ENCODE results near the gene SP3.

GRCh38 chr2:173874894-173875237 lies 90.3 kb downstream of the SP3 start:
- TF ChIP-seq CTCF (IDR thresholded peaks at IDR 0.05) = no peak
- no peak for TF ChIP-seq POLR2A (IDR thresholded peaks at IDR 0.05)
- no peak for TF ChIP-seq POLR2AphosphoS5 (IDR thresholded peaks at IDR 0.05)
- no peak for TF ChIP-seq EP300 (IDR thresholded peaks at IDR 0.05)
